ENCODE results near the gene RBMS2.
A peak's percentile ranks its signal among the peaks of the same experiment; 100 is the strongest.

RBMS2 gene

GRCh38 chr12:56521590-56522371 lies at the start of gene RBMS2:
Gene RBMS2, plus strand, starts transcription at chr12:56521820. Its CDS starts 204 bp downstream, at chr12:56522024.
- no peaks in the 10 kb centered on the region for H3K36me3 ChIP-seq (ENCODE audit: insufficient read depth, low read length)
- H3K27ac ChIP-seq = peak within 1 kb of the TSS; percentile 93
- peak; percentile 71 for DNase-seq (ENCODE audit: low read depth, low spot score)
- H3K9me3 ChIP-seq (ENCODE audit: low read depth, low read length) = no peaks in the 10 kb centered on the region
- H3K4me3 ChIP-seq = peak within 1 kb of the TSS; percentile 95
- TF ChIP-seq EZH2 (IDR thresholded peaks at IDR 0.05) (no peak), POLR2AphosphoS5 (IDR thresholded peaks at IDR 0.05; ENCODE audit: borderline replicate concordance, low read depth, low read length) (peak; percentile 56)
- peak within 1 kb of the TSS; percentile 93 for H3K9ac ChIP-seq (ENCODE audit: insufficient read length)

GRCh38 chr12:56474389-56474788 lies 47.2 kb upstream of the RBMS2 start:
- DNase-seq (ENCODE audit: low read depth, low spot score) = no peak
- Histone ChIP-seq H3K36me3 (ENCODE audit: insufficient read depth, low read length) (no peaks in the 10 kb centered on the region), H3K27ac (no peak overlapping the region), H3K4me3 (no peak overlapping the region), H3K9ac (ENCODE audit: insufficient read length) (no peak overlapping the region), H3K9me3 (ENCODE audit: low read depth, low read length) (no peaks in the 10 kb centered on the region)
- no peak for TF ChIP-seq POLR2AphosphoS5 (IDR thresholded peaks at IDR 0.05; ENCODE audit: borderline replicate concordance, low read depth, low read length)

- no peaks in the 10 kb centered on the region for H3K9me3 ChIP-seq (ENCODE audit: low read depth, low read length)
- H3K9ac ChIP-seq (ENCODE audit: insufficient read length) = no peak overlapping the region
- H3K27ac ChIP-seq = no peak overlapping the region
- no peak overlapping the region for H3K4me3 ChIP-seq
- DNase-seq (ENCODE audit: low read depth, low spot score) = no peak
- TF ChIP-seq POLR2AphosphoS5 (IDR thresholded peaks at IDR 0.05; ENCODE audit: borderline replicate concordance, low read depth, low read length) (no peak), EZH2 (IDR thresholded peaks at IDR 0.05) (no peak), FOXP2 (optimal IDR thresholded peaks at IDR 0.05; ENCODE audit: control extremely low read depth, extremely low read length, insufficient read depth) (no peak)
- no peaks in the 10 kb centered on the region for H3K36me3 ChIP-seq (ENCODE audit: insufficient read depth, low read length)
These were observed 45.5 kb upstream of the RBMS2 start for GRCh38 chr12:56476143-56476542.

GRCh38 chr12:56476972-56477432 lies 44.6 kb upstream of the RBMS2 start:
- DNase-seq (ENCODE audit: low read depth, low spot score) = no peak
- Histone ChIP-seq H3K36me3 (ENCODE audit: insufficient read depth, low read length) (no peaks in the 10 kb centered on the region), H3K4me3 (no peak overlapping the region), H3K27ac (no peak overlapping the region), H3K9ac (ENCODE audit: insufficient read length) (no peak overlapping the region), H3K9me3 (ENCODE audit: low read depth, low read length) (no peaks in the 10 kb centered on the region)
- TF ChIP-seq EZH2 (IDR thresholded peaks at IDR 0.05) (no peak), FOXP2 (optimal IDR thresholded peaks at IDR 0.05; ENCODE audit: control extremely low read depth, extremely low read length, insufficient read depth) (no peak), POLR2AphosphoS5 (IDR thresholded peaks at IDR 0.05; ENCODE audit: borderline replicate concordance, low read depth, low read length) (no peak)

GRCh38 chr12:56477521-56478225 lies 43.9 kb upstream of the RBMS2 start:
- Histone ChIP-seq H3K27ac (no peak overlapping the region), H3K4me3 (no peak overlapping the region), H3K9me3 (ENCODE audit: low read depth, low read length) (no peaks in the 10 kb centered on the region), H3K9ac (ENCODE audit: insufficient read length) (no peak overlapping the region), H3K36me3 (ENCODE audit: insufficient read depth, low read length) (no peaks in the 10 kb centered on the region)
- DNase-seq (ENCODE audit: low read depth, low spot score) = no peak
- no peak for TF ChIP-seq POLR2AphosphoS5 (IDR thresholded peaks at IDR 0.05; ENCODE audit: borderline replicate concordance, low read depth, low read length)
- no peak for TF ChIP-seq EZH2 (IDR thresholded peaks at IDR 0.05)
- TF ChIP-seq FOXP2 (optimal IDR thresholded peaks at IDR 0.05; ENCODE audit: control extremely low read depth, extremely low read length, insufficient read depth) = no peak

GRCh38 chr12:56479625-56480024 lies 42.0 kb upstream of the RBMS2 start:
- DNase-seq (ENCODE audit: low read depth, low spot score) = no peak
- TF ChIP-seq FOXP2 (optimal IDR thresholded peaks at IDR 0.05; ENCODE audit: control extremely low read depth, extremely low read length, insufficient read depth) = no peak
- TF ChIP-seq POLR2AphosphoS5 (IDR thresholded peaks at IDR 0.05; ENCODE audit: borderline replicate concordance, low read depth, low read length) = no peak
- H3K9me3 ChIP-seq (ENCODE audit: low read depth, low read length) = no peaks in the 10 kb centered on the region
- H3K4me3 ChIP-seq = no peak overlapping the region
- no peak overlapping the region for H3K9ac ChIP-seq (ENCODE audit: insufficient read length)
- no peak overlapping the region for H3K27ac ChIP-seq
- no peaks in the 10 kb centered on the region for H3K36me3 ChIP-seq (ENCODE audit: insufficient read depth, low read length)

GRCh38 chr12:56484566-56484965 lies 37.1 kb upstream of the RBMS2 start:
- TF ChIP-seq FOXP2 (optimal IDR thresholded peaks at IDR 0.05; ENCODE audit: control extremely low read depth, extremely low read length, insufficient read depth) (no peak), POLR2AphosphoS5 (IDR thresholded peaks at IDR 0.05; ENCODE audit: borderline replicate concordance, low read depth, low read length) (no peak), EZH2 (IDR thresholded peaks at IDR 0.05) (no peak)
- Histone ChIP-seq H3K27ac (no peak overlapping the region), H3K9me3 (ENCODE audit: low read depth, low read length) (no peaks in the 10 kb centered on the region), H3K9ac (ENCODE audit: insufficient read length) (no peak overlapping the region), H3K36me3 (ENCODE audit: insufficient read depth, low read length) (no peaks in the 10 kb centered on the region), H3K4me3 (no peak overlapping the region)
- DNase-seq (ENCODE audit: low read depth, low spot score) = no peak

GRCh38 chr12:56486694-56487093 lies 34.9 kb upstream of the RBMS2 start:
- H3K27ac ChIP-seq = no peak overlapping the region
- TF ChIP-seq EZH2 (IDR thresholded peaks at IDR 0.05) (no peak), POLR2AphosphoS5 (IDR thresholded peaks at IDR 0.05; ENCODE audit: borderline replicate concordance, low read depth, low read length) (no peak), FOXP2 (optimal IDR thresholded peaks at IDR 0.05; ENCODE audit: control extremely low read depth, extremely low read length, insufficient read depth) (no peak)
- H3K4me3 ChIP-seq = no peak overlapping the region
- no peak overlapping the region for H3K9ac ChIP-seq (ENCODE audit: insufficient read length)
- H3K9me3 ChIP-seq (ENCODE audit: low read depth, low read length) = no peaks in the 10 kb centered on the region
- DNase-seq (ENCODE audit: low read depth, low spot score) = no peak
- H3K36me3 ChIP-seq (ENCODE audit: insufficient read depth, low read length) = no peaks in the 10 kb centered on the region
